D721Med (cell line): ENCODE results near the gene GAS2L2.

Experiments
- DNase-seq: peaks from one replicate; pipeline ENCODE4 v3.0.0; 2011; ENCODE audit warnings: low spot score; ENCODE audit not compliant: insufficient read length
- FAIRE-seq: peaks from 2 replicates; lab custom pipeline; 2011; peaks lifted over from hg19 to GRCh38; lab: Jason Lieb, UNC
- TF ChIP-seq, protein P1 (sequence below): IDR thresholded peaks from 2 replicates; pipeline ENCODE4 v1.5.1; 2012; ENCODE audit warnings: mild to moderate bottlenecking, control low read depth; ENCODE audit not compliant: insufficient read depth; ENCODE audit errors: missing control alignments

GAS2L2 gene

DNA sequence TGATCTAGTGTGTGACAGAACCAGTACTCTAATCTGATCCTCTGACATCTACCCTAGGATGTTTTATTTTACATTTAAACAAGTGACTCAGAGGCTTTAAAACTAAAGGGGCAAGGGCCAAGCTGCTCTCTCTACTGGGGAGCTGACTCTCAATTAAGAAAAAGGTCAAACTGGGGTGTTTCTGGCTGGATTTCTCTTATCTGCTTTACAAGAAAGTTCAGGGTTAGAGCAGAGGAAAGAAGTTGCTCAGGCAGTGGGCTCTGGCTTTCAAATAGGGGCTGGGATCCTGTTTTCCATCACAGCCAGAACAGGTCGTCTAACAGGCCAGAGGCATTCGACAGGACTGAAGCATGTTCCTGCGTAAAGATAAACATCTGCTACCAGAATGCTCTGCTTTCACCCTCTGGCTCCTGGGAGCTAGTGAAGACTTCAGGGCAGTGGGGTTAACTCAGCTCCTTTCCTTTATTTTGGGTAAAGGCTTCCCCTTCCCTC is 33.9 kb upstream of the GAS2L2 start:
- TF ChIP-seq, protein P1, sequence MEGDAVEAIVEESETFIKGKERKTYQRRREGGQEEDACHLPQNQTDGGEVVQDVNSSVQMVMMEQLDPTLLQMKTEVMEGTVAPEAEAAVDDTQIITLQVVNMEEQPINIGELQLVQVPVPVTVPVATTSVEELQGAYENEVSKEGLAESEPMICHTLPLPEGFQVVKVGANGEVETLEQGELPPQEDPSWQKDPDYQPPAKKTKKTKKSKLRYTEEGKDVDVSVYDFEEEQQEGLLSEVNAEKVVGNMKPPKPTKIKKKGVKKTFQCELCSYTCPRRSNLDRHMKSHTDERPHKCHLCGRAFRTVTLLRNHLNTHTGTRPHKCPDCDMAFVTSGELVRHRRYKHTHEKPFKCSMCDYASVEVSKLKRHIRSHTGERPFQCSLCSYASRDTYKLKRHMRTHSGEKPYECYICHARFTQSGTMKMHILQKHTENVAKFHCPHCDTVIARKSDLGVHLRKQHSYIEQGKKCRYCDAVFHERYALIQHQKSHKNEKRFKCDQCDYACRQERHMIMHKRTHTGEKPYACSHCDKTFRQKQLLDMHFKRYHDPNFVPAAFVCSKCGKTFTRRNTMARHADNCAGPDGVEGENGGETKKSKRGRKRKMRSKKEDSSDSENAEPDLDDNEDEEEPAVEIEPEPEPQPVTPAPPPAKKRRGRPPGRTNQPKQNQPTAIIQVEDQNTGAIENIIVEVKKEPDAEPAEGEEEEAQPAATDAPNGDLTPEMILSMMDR, result no peak
- no peak for DNase-seq

DNA sequence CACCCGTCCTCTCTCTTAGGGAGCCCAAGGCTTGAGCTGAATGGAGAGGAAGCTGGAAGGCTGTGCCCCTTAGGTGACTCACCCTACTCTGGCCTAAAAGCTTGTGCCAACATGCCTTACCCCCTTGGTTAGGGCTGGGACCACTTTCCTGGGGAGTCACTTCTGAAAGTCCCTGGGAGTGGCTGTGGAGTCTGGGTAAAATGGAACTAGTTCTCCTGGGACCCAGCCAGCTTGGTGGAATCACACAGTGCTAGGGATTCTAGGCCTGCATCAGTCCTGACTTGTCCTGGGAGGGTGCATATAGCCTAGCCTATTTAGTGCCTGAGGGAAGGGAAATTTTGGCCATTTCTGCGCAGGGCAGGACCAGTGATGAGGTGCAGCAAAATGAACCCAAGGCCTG is 31.9 kb upstream of the GAS2L2 start:
- DNase-seq (no peak), FAIRE-seq (no peak)
- TF ChIP-seq, protein P1, result no peak

More for the DNA sequence above, 33.9 kb upstream of the GAS2L2 start:
- no peak for FAIRE-seq

DNA sequence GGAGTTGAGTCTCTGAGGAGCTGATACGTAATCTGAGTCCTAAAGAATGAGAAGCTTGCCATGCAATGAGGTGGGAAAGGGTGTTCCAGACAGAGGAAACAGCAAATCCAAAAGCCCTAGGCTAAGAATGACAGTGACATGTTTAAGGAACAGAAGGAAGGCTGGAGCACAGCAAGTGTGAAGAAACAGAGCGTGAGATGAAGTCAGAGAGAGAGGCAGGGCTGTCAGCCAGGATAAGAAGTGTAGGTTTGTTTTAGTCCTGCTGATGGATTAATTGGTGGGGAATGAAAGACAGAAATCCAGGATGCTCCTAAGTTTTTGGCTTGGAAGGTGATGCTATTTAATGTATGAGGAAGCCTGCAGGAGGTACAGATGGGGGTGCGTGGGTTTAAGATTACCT is 27.9 kb upstream of the GAS2L2 start:
- DNase-seq, result no peak
- TF ChIP-seq, protein P1, result no peak

DNA sequence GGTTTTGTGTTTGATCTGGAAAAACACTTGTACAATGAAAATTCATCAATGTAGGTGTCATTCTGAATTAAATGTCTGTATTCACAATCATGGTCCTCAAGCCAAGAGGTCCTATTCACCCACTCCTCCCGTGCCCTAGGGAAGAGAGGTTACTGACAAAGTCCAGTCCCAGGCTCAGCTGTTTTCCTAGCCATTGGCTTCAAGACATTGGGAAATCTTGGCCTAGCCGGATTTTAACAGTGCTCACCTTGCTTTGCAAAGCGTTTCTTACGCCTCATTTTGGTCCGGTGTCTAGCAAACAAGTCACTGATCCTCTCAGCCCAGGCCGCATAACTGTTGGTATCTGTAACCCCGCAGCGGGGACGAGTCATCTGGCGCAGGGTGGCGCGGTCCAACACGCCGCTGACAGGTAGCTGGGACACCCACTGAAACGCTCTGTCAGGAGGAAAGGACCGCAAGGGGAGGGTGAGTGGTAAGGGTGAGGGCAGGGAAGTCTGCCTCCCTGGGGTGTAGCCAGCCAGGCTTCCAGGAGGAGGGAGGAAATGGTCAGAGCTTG is 25.7 kb upstream of the GAS2L2 start:
- no peak for FAIRE-seq

More for the DNA sequence above, 27.9 kb upstream of the GAS2L2 start:
- FAIRE-seq, result no peak

DNA sequence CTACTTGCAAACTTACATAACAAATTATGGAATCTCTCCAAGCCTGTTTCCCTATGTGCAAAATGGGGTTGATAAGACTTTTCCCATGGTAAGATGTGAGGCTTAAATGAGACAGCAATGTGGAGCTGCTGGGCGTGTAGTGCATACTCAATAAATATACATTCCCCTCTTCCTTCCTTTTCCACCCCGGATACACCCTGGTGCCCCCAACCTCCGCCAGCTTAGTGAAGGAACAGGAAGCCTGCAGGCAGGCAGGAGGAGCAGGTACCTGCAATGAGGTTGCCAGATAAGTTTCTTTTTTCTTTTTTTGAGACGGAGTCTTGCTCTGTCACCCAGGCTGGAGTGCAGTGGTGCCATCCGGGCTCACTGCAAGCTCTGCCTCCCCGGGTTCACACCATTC is 22.5 kb upstream of the GAS2L2 start:
- TF ChIP-seq, protein P1, result no peak
- no peak for FAIRE-seq
- DNase-seq, result no peak

More for the DNA sequence above, 25.7 kb upstream of the GAS2L2 start:
- DNase-seq, result no peak
- TF ChIP-seq, protein P1, result no peak

DNA sequence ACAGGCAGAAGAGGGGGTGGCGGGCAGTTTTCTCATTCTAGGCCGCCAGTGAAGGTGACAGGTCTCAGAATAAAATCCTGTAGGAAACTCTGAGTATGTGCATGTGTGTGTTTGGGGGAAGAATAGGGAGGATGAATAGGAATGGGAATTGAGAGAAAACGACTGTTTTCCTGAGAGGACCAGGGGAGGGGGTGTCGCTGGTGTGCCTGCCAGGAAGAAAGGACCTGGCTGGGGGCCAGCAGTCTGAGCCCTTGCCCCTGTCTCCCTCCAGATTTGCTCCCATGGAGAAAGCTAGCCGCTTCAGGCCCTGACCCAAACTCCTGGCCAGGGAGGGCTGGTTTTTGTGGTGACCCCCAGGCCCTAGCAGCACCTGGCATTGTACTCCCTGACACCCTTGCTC is 22.0 kb upstream of the GAS2L2 start:
- no peak for DNase-seq
- no peak for FAIRE-seq
- TF ChIP-seq, protein P1, result no peak

DNA sequence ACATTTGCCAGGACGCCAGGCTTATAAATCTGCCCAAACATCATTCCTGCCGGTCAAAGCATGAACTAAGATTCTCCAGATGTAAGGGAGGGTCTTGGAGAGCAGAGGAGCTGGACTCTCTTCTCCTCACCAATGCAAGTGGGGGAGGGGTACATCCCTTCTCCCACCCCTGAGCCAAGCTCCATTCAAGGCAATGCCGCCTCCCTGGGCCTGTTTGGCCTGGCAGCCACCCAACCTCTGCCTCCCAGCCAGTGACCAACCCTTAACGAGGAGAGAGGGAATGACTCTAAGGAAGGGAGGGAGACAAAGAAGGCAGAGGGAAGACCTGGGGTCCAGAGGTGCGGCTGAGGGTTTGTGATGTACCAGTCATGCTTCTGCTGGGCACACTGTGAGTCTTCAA is 21.5 kb upstream of the GAS2L2 start:
- no peak for DNase-seq
- FAIRE-seq, result no peak
- TF ChIP-seq, protein P1, result no peak
